Glutamatergic neuron (in vitro differentiated cells): ENCODE results near the gene SLCO3A1. TPM values are rescaled to one million over a fixed set of nuclear protein-coding genes. Genes with fewer than 3 reads are reported as not detected.

Experiments used
- DNase-seq: peaks from one replicate; pipeline ENCODE4 v3.0.0; 2022
- H3K27ac Mint-ChIP-seq: one replicate; pipeline ENCODE4 v1.8.0; 2020; ENCODE audit warnings: mild to moderate bottlenecking, mixed read lengths, inconsistent platforms; ENCODE audit not compliant: unreplicated experiment
- H3K27me3 Mint-ChIP-seq: one replicate; pipeline ENCODE4 v1.8.0; 2020; ENCODE audit warnings: mild to moderate bottlenecking, moderate library complexity, mixed read lengths, inconsistent platforms; ENCODE audit not compliant: unreplicated experiment
- H3K36me3 Mint-ChIP-seq: one replicate; pipeline ENCODE4 v1.8.0; 2020; ENCODE audit warnings: mild to moderate bottlenecking, mixed read lengths, inconsistent platforms; ENCODE audit not compliant: unreplicated experiment
- H3K4me1 Mint-ChIP-seq: one replicate; pipeline ENCODE4 v1.8.0; 2020; ENCODE audit warnings: mild to moderate bottlenecking, low read depth, mixed read lengths, inconsistent platforms; ENCODE audit not compliant: unreplicated experiment
- H3K4me3 Mint-ChIP-seq: one replicate; pipeline ENCODE4 v1.8.0; 2020; ENCODE audit warnings: mild to moderate bottlenecking, mixed read lengths, inconsistent platforms; ENCODE audit not compliant: unreplicated experiment
- H3K9me3 Mint-ChIP-seq: one replicate; pipeline ENCODE4 v1.8.0; 2020; ENCODE audit warnings: mild to moderate bottlenecking, moderate library complexity, mixed read lengths, inconsistent platforms; ENCODE audit not compliant: unreplicated experiment
- total RNA-seq: library from RNA; stranded (reverse); fragmentation: NEBNext Ultra II Directional; extraction: Animal tissue kit (Norgen Biotek cat#: 25700); gene quantifications from one replicate; pipeline ENCODE4 v1.2.1, GENCODE V29; 2021; ENCODE audit not compliant: unreplicated experiment
- TF ChIP-seq, protein P1 (sequence below): fragments of 200-600 bp; sonication (generic); IDR thresholded peaks from one replicate; pipeline ENCODE4 v1.5.0; 2021; ENCODE audit not compliant: partially characterized antibody, unreplicated experiment

The SLCO3A1 gene
- total RNA-seq, 1 donor from 2014 or later, result 27.9 TPM

DNA sequence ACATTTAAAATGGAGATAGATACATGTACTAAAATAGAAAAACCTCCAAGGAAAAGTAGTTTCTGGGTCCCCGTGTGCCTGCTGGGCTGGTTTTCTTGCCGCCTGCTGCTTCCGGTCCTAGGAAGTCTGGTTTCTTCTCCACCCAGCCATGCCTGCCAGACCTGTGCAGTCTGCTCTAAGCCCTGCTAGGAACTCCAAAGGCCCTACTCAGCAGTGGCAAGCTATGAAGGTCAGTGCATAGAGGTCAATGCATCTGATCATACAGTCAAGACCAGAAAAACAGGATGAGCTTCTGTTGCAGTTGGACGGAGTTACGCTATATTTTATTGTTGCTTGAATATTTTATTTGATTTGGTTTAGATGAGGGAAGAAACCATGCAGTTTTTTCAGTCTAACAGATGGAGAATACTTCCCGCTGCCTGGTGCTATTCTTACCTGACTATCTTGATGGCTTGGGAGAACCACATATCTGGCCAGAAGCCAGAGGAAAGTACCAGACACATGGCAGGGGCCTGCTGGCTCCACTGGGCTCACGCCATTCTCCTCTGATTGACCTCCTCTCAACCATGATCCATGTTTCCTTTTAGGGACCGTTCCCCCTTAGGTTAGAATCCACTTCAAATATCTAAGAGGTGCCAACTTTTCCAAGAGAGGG, 313.4 kb downstream of the SLCO3A1 start:
- no peak for DNase-seq
- TF ChIP-seq, protein P1, sequence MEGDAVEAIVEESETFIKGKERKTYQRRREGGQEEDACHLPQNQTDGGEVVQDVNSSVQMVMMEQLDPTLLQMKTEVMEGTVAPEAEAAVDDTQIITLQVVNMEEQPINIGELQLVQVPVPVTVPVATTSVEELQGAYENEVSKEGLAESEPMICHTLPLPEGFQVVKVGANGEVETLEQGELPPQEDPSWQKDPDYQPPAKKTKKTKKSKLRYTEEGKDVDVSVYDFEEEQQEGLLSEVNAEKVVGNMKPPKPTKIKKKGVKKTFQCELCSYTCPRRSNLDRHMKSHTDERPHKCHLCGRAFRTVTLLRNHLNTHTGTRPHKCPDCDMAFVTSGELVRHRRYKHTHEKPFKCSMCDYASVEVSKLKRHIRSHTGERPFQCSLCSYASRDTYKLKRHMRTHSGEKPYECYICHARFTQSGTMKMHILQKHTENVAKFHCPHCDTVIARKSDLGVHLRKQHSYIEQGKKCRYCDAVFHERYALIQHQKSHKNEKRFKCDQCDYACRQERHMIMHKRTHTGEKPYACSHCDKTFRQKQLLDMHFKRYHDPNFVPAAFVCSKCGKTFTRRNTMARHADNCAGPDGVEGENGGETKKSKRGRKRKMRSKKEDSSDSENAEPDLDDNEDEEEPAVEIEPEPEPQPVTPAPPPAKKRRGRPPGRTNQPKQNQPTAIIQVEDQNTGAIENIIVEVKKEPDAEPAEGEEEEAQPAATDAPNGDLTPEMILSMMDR, result no peak
- H3K27ac Mint-ChIP-seq, result no peak overlapping the region

DNA sequence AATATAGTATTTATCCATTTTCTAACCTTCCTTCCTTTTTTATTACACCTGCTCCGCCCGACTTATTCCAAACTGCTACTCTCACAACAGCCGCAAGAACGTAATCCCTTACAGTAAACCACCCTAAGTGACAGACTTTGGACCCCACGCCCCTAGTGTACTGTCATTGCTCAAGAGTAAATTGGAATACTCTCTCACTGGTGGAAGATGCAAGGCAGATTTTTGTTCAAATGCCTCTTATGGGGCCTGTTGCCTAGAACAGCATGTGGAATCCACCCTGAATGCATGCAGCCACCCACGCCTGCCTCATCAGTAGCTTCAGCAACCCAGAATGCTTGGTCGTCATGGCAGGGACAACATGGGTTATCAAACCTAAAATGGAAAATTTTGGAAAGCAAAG, 313.9 kb downstream of the SLCO3A1 start:
- Mint-ChIP-seq H3K4me1 (peaks cover 11% of the 10 kb centered on the region), H3K36me3 (peaks cover 3% of the 10 kb centered on the region), H3K27me3 (peaks cover 1% of the 10 kb centered on the region), H3K9me3 (peaks cover 4% of the 10 kb centered on the region), H3K27ac (no peak overlapping the region), H3K4me3 (no peak overlapping the region)
- TF ChIP-seq, protein P1, result no peak
- no peak for DNase-seq

More for the DNA sequence above, 313.4 kb downstream of the SLCO3A1 start:
- Mint-ChIP-seq H3K36me3 (peaks cover 3% of the 10 kb centered on the region), H3K9me3 (peaks cover 4% of the 10 kb centered on the region), H3K27me3 (peaks cover 1% of the 10 kb centered on the region), H3K4me1 (peaks cover 11% of the 10 kb centered on the region), H3K4me3 (no peak overlapping the region)

DNA sequence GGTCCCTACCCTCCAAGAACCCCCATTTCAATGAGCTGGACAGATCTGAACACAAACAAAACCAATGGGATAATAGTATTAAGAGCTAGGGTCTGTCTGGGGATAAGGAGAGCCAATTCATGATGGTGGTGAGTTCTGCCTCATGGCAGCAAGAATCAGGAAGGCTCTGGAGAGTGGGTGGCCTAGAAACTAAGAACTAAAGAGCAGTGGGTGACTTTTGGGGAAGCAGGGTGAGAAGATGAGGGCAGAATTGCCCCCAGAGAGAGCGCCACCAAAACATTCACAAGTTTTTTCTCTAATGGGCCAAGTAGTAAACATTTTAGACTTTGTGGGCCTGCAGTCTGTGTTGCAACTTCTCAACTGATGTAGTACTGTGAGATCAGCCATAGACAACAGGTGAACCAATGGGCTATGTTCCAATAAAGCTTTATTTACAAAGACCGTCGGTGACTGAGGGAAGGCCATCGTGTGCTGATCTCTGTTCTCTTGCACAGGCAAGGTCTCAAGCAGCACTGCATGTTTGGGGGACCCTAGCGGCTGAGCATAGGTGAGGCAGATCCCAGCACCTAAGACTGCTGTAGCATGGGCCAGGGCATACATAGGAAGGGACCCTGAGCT, 314.7 kb downstream of the SLCO3A1 start:
- peaks cover 11% of the 10 kb centered on the region for H3K4me1 Mint-ChIP-seq
- peaks cover 3% of the 10 kb centered on the region for H3K36me3 Mint-ChIP-seq
- no peak overlapping the region for H3K27ac Mint-ChIP-seq
- H3K9me3 Mint-ChIP-seq, result peaks cover 4% of the 10 kb centered on the region
- no peak for DNase-seq
- H3K27me3 Mint-ChIP-seq, result peaks cover 1% of the 10 kb centered on the region
- TF ChIP-seq, protein P1, result no peak
- H3K4me3 Mint-ChIP-seq, result no peak overlapping the region

DNA sequence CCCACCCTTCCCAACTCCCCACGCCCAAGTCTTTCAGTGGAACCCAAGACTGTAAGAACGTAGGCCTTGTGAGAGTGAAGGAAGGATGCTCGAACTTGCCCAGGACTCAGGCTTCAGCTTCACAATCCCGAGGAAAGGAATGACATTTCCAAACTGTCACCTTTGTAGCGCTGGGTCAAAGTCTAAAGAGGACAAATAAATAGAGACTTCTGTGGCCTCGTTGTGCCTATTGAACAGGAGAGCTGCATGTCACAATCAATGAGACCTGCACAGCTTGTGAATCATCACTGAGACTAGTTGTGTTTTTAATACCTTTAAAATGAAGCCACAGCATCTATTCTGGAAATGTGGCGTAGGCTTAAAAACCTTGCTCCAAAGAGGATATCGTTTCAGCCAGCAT, 317.4 kb downstream of the SLCO3A1 start:
- peaks cover 1% of the 10 kb centered on the region for H3K27me3 Mint-ChIP-seq
- H3K9me3 Mint-ChIP-seq, result peaks cover 1% of the 10 kb centered on the region
- H3K36me3 Mint-ChIP-seq, result peaks cover 3% of the 10 kb centered on the region
- H3K4me1 Mint-ChIP-seq, result peaks cover 7% of the 10 kb centered on the region
- TF ChIP-seq, protein P1, result no peak
- no peak overlapping the region for H3K27ac Mint-ChIP-seq
- no peak for DNase-seq
- no peak overlapping the region for H3K4me3 Mint-ChIP-seq

DNA sequence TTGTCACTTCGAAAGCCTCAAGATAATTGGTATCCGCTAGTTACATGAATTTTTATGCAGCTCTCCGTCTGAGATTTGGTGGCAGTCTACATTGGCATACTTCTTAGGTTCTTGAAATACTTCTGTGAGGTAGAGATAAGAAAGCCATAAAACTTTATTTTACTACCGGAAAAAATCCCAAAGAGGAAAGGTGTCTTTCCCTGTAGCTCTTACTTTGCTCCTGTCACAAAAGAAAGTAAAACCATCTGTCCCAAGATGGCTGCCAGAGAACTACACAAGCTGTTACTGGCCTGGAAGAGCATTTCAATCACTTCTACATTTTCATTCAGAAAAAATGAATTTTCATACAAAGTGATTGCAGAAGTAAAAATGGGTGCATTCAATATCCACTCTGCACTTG, 325.4 kb downstream of the SLCO3A1 start:
- Mint-ChIP-seq H3K4me3 (no peak overlapping the region), H3K9me3 (no peaks in the 10 kb centered on the region), H3K36me3 (no peaks in the 10 kb centered on the region), H3K4me1 (peaks cover 7% of the 10 kb centered on the region), H3K27me3 (no peaks in the 10 kb centered on the region), H3K27ac (no peak overlapping the region)
- no peak for DNase-seq
- TF ChIP-seq, protein P1, result no peak
